ENCODE results near the gene RCBTB2.

The RCBTB2 gene

GRCh38 chr13:48500652-48501197, 32.2 kb downstream of the RCBTB2 start:
- TF ChIP-seq CTCF (conservative IDR thresholded peaks at IDR 0.05; ENCODE audit: control insufficient read depth, insufficient read depth, low read depth, low read length), result no peak
- no peak overlapping the region for H3K4me3 ChIP-seq (ENCODE audit: control insufficient read depth, low read depth, low read length)
- peak; percentile 93 for DNase-seq (ENCODE audit: low read depth)

- TF ChIP-seq CTCF (conservative IDR thresholded peaks at IDR 0.05; ENCODE audit: control insufficient read depth, insufficient read depth, low read depth, low read length), result no peak
- no peak overlapping the region for H3K4me3 ChIP-seq (ENCODE audit: control insufficient read depth, low read depth, low read length)
- no peak for DNase-seq (ENCODE audit: low read depth)
These were observed 35.2 kb downstream of the RCBTB2 start for GRCh38 chr13:48497669-48498068.

GRCh38 chr13:48496271-48497161, 36.4 kb downstream of the RCBTB2 start:
- no peak overlapping the region for H3K4me3 ChIP-seq (ENCODE audit: control insufficient read depth, low read depth, low read length)
- no peak for TF ChIP-seq CTCF (conservative IDR thresholded peaks at IDR 0.05; ENCODE audit: control insufficient read depth, insufficient read depth, low read depth, low read length)
- no peak for DNase-seq (ENCODE audit: low read depth)

GRCh38 chr13:48494874-48495273, 38.0 kb downstream of the RCBTB2 start:
- no peak for DNase-seq (ENCODE audit: low read depth)
- H3K4me3 ChIP-seq (ENCODE audit: control insufficient read depth, low read depth, low read length), result no peak overlapping the region
- no peak for TF ChIP-seq CTCF (conservative IDR thresholded peaks at IDR 0.05; ENCODE audit: control insufficient read depth, insufficient read depth, low read depth, low read length)

GRCh38 chr13:48493851-48494250, 39.0 kb downstream of the RCBTB2 start:
- TF ChIP-seq CTCF (conservative IDR thresholded peaks at IDR 0.05; ENCODE audit: control insufficient read depth, insufficient read depth, low read depth, low read length), result no peak
- no peak for DNase-seq (ENCODE audit: low read depth)
- H3K4me3 ChIP-seq (ENCODE audit: control insufficient read depth, low read depth, low read length), result no peak overlapping the region

- H3K4me3 ChIP-seq (ENCODE audit: control insufficient read depth, low read depth, low read length), result no peak overlapping the region
- TF ChIP-seq CTCF (conservative IDR thresholded peaks at IDR 0.05; ENCODE audit: control insufficient read depth, insufficient read depth, low read depth, low read length), result no peak
- DNase-seq (ENCODE audit: low read depth), result no peak
These were observed 39.7 kb downstream of the RCBTB2 start for GRCh38 chr13:48493066-48493765.
